KMS-11 (cell line): Measurements from ENCODE around the gene SELENOI.
"Not testable (repeated sequence)": the region's sequence is repeated elsewhere in the genome, so short reads cannot be mapped to it uniquely, and the experiment has no call there.

ENCODE experiments used
- H2AFZ ChIP-seq: fragments of 200-600 bp; sonication (generic); 2 replicates; pipeline ENCODE4 v1.6.1; 2016; ENCODE audit warnings: antibody characterized with exemption, mixed run types, low read depth
- H3K27ac ChIP-seq: fragments of 200-600 bp; sonication (generic); 2 replicates; pipeline ENCODE4 v1.6.1; 2016; ENCODE audit warnings: mild to moderate bottlenecking, mixed run types
- H3K27me3 ChIP-seq: fragments of 200-600 bp; sonication (generic); 2 replicates; pipeline ENCODE4 v1.6.1; 2017; ENCODE audit warnings: mild to moderate bottlenecking, low read depth, mixed run types, moderate library complexity; ENCODE audit not compliant: insufficient read depth
- H3K36me3 ChIP-seq: fragments of 200-600 bp; sonication (generic); 2 replicates; pipeline ENCODE4 v1.6.1; 2017; ENCODE audit warnings: mild to moderate bottlenecking, mixed run types; ENCODE audit not compliant: insufficient read depth
- H3K4me1 ChIP-seq: fragments of 200-600 bp; sonication (generic); 2 replicates; pipeline ENCODE4 v1.6.1; 2016; ENCODE audit warnings: mild to moderate bottlenecking, low read depth, mixed run types; ENCODE audit not compliant: poor library complexity, severe bottlenecking
- H3K4me2 ChIP-seq: fragments of 200-600 bp; sonication (generic); 2 replicates; pipeline ENCODE4 v1.7.0; 2016; ENCODE audit warnings: mild to moderate bottlenecking, mixed run types
- H3K4me3 ChIP-seq: fragments of 200-600 bp; sonication (generic); IDR thresholded peaks from 2 replicates; pipeline ENCODE4 v1.6.1; 2017; ENCODE audit warnings: low read depth, low read length, mixed read lengths; ENCODE audit not compliant: insufficient read depth
- H3K79me2 ChIP-seq: fragments of 200-600 bp; sonication (generic); 2 replicates; pipeline ENCODE4 v1.6.1; 2016; ENCODE audit warnings: low read depth, mixed run types; ENCODE audit not compliant: insufficient read depth
- H3K9ac ChIP-seq: fragments of 200-600 bp; sonication (generic); 2 replicates; pipeline ENCODE4 v1.6.1; 2016; ENCODE audit warnings: mild to moderate bottlenecking, mixed run types
- H4K20me1 ChIP-seq: fragments of 200-600 bp; sonication (generic); 2 replicates; pipeline ENCODE4 v1.6.1; 2016; ENCODE audit warnings: mild to moderate bottlenecking, mixed run types; ENCODE audit not compliant: insufficient read depth
- TF ChIP-seq, protein P1 (sequence below): fragments of 200-600 bp; sonication (generic); conservative IDR thresholded peaks from 2 replicates; pipeline ENCODE4 v1.6.1; 2017; ENCODE audit warnings: low read depth, mild to moderate bottlenecking, antibody characterized with exemption, low read length, moderate library complexity, mixed read lengths

The SELENOI gene

DNA sequence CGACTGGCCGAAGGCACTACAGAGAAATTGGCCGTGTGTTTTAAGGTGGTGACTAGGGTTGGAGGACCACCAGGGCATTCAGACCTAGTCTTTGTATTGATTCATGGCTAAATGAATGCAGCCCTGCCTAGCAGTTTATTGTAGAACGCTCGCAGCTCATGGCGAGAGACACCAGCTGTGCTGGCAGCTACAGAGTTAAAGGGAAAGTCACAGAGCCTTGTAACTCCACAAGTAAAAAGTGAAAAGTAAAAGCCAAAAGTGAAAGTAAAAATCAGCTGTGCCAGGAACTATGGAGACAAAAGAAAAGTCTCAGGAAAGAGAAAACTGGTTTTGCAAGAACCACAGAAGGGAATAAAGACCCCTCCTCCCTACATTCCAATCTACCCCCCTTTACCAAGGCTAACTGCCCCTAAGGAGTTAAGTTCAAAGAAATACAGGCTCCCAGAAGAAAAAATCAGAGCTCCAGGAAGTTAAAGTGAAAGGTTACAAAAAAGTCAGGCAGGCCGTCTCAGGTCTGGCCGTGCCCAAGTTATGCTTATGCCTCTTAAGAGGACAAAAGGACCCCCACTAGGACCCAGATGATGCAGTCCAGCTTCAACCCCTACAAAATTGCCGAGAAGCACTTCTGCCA, 46.4 kb upstream of the SELENOI start:
- no peak overlapping the region for H3K27ac ChIP-seq
- H3K9ac ChIP-seq, result no peak overlapping the region
- no peak overlapping the region for H2AFZ ChIP-seq

DNA sequence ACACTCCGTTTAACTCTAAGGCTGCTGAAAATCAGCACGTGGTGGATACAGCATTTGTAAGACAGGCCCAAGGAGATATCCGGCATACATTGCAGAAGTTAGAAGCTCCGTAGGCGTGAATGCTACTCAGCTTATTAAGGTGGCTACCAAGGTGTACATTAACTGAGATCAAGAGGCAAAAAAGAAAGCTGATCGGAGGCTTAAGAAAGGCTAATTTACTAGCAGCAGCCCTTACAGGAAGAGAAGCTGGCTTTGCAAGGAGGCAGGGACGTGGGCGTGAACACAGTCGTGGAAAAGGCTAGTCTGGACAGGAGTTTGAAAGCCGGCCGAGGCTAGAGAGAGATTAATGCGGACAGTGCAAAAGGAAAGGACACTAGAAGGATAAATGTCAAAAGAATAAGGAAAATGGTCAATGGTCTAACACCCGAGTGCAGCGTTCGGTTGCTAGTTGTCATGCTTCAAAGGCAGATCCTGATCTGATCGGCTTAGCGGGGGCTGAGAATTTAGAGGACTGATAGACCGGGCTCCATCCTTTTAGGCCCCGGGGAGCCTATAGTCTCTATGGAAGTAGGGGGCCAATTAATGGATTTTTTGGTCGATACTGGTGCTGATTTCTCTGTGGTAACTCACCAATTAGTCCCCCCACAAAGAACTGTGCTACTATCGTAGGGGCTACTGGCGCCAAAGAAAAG, 45.6 kb upstream of the SELENOI start:
- Histone ChIP-seq H4K20me1 (no peaks in the 10 kb centered on the region), H3K27me3 (no peaks in the 10 kb centered on the region), H3K36me3 (no peaks in the 10 kb centered on the region), H3K79me2 (no peaks in the 10 kb centered on the region), H2AFZ (no peak overlapping the region), H3K4me1 (no peaks in the 10 kb centered on the region), H3K4me3 (no peak overlapping the region), H3K4me2 (no peak overlapping the region), H3K27ac (no peak overlapping the region), H3K9ac (no peak overlapping the region)
- TF ChIP-seq, protein P1, sequence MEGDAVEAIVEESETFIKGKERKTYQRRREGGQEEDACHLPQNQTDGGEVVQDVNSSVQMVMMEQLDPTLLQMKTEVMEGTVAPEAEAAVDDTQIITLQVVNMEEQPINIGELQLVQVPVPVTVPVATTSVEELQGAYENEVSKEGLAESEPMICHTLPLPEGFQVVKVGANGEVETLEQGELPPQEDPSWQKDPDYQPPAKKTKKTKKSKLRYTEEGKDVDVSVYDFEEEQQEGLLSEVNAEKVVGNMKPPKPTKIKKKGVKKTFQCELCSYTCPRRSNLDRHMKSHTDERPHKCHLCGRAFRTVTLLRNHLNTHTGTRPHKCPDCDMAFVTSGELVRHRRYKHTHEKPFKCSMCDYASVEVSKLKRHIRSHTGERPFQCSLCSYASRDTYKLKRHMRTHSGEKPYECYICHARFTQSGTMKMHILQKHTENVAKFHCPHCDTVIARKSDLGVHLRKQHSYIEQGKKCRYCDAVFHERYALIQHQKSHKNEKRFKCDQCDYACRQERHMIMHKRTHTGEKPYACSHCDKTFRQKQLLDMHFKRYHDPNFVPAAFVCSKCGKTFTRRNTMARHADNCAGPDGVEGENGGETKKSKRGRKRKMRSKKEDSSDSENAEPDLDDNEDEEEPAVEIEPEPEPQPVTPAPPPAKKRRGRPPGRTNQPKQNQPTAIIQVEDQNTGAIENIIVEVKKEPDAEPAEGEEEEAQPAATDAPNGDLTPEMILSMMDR, result no peak

More for the DNA sequence above, 46.4 kb upstream of the SELENOI start:
- no peaks in the 10 kb centered on the region for H3K79me2 ChIP-seq
- H3K4me2 ChIP-seq, result no peak overlapping the region
- H3K36me3 ChIP-seq, result no peaks in the 10 kb centered on the region
- H3K27me3 ChIP-seq, result no peaks in the 10 kb centered on the region
- H4K20me1 ChIP-seq, result no peaks in the 10 kb centered on the region
- no peak overlapping the region for H3K4me3 ChIP-seq
- no peaks in the 10 kb centered on the region for H3K4me1 ChIP-seq
- TF ChIP-seq, protein P1, result no peak

DNA sequence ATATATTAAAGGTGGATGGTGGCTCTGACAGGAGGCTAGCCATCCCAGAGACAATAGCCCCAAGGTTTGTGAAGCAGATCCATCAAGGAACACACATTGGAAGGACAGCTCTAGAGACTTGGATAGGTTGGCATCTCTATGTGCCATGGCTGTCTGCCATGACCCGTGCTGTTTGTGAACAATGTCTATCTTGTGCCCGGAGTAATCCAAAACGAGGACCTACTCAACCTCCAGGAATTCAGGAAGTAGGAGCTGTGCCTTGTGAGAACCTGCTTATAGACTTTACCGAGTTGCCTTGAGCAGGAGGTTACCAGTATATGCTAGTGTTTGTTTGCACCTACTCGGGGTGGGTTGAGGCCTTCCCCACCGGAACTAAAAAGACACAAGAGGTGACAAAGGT, 43.1 kb upstream of the SELENOI start:
- no peaks in the 10 kb centered on the region for H3K79me2 ChIP-seq
- no peak overlapping the region for H3K9ac ChIP-seq
- H3K27ac ChIP-seq, result no peak overlapping the region
- H2AFZ ChIP-seq, result no peak overlapping the region
- H3K36me3 ChIP-seq, result no peaks in the 10 kb centered on the region
- no peaks in the 10 kb centered on the region for H3K4me1 ChIP-seq
- TF ChIP-seq, protein P1, result no peak
- H3K27me3 ChIP-seq, result no peaks in the 10 kb centered on the region
- no peaks in the 10 kb centered on the region for H4K20me1 ChIP-seq
- no peak overlapping the region for H3K4me2 ChIP-seq
- no peak overlapping the region for H3K4me3 ChIP-seq

DNA sequence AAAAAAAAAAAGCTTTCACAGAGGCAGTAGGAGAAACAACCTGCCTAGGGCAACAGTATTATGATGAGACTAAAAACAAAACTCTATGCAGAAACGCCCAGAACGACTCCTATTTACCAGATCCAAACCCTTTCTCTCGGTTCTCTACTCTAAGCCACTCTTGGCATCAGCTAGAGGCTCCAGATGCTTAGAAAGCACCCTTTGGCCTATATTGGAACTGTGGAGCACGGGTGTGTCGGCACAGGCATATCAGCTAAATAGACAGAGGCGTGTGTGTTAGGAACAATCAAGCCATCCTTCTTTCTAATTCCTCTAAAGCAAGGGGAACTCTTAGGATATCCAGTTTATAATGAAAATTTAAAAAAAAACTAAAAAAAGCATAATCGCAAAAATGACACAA, 40.8 kb upstream of the SELENOI start:
- H2AFZ ChIP-seq, H4K20me1 ChIP-seq, H3K9ac ChIP-seq, H3K4me2 ChIP-seq, H3K27me3 ChIP-seq, H3K27ac ChIP-seq, H3K79me2 ChIP-seq, H3K4me1 ChIP-seq, H3K4me3 ChIP-seq, H3K36me3 ChIP-seq: not testable (repeated sequence)

DNA sequence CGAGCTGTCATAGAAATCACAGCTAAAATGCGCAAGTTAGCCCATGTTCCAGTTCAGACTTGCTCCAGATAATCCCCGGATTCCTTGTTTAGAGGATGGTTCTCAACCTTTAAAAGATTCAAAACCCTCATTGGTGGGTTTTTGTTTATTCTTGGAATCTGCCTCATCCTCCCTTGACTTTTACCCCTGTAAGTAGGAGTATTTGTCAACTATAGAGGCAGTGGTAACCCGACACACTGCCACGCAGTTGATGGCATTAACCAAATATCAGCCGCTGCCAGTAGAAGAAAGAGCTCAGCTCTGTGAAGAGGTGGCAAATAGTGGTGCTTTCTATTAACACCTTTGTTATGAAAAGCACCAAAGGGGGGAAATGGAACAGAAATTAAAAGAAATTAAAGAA, 40.4 kb upstream of the SELENOI start:
- H3K36me3 ChIP-seq, result no peaks in the 10 kb centered on the region
- TF ChIP-seq, protein P1, result no peak
- no peaks in the 10 kb centered on the region for H4K20me1 ChIP-seq
- no peak overlapping the region for H3K9ac ChIP-seq
- no peak overlapping the region for H3K4me3 ChIP-seq
- no peaks in the 10 kb centered on the region for H3K4me1 ChIP-seq
- H2AFZ ChIP-seq, result no peak overlapping the region
- no peaks in the 10 kb centered on the region for H3K79me2 ChIP-seq
- H3K27me3 ChIP-seq, result no peaks in the 10 kb centered on the region
- no peak overlapping the region for H3K27ac ChIP-seq
- H3K4me2 ChIP-seq, result no peak overlapping the region
